A549 (cell line): Measurements from ENCODE around the gene DDX3X. TPM values are rescaled to one million over a fixed set of nuclear protein-coding genes. Genes with fewer than 3 reads are reported as not detected.
A peak's percentile ranks its signal among the peaks of the same experiment; 100 is the strongest.

Source experiments
- ATAC-seq, 2 experiments: fragments of 200-7000 bp in 1 of 2; fragments of >200 bp in 1 of 2; cut with Nextera tagmentation in 1 of 2; cut with Tn5 transposase in 1 of 2; 3 replicates each; pipeline versions ENCODE4 v1.8.0 to v1.9.1; 2018 to 2020; ENCODE audit warnings: mild to moderate bottlenecking in 1 of 2, moderate library complexity in 1 of 2
- CTCF ChIA-PET: fragments of 300-600 bp; sonication (Branson Sonifier 250); formaldehyde crosslinking; extraction: SDS; loops from one replicate; lab custom pipeline; 2021; ENCODE audit warnings: antibody characterized with exemption, inconsistent platforms; lab: Yijun Ruan, JAX
- POLR2A ChIA-PET: fragments of 350-600 bp; formaldehyde crosslinking; extraction: SDS; loops from one replicate; lab custom pipeline; 2021; ENCODE audit warnings: antibody characterized with exemption, inconsistent platforms; lab: Yijun Ruan, JAX
- DNase-seq, 2 experiments: peaks; one replicate each; pipeline versions ENCODE4 v3.0.0 to v3.0.0-alpha.2; 2011 to 2016; ENCODE audit warnings: low read depth in 1 of 2, low spot score in 1 of 2
- FAIRE-seq: peaks from 2 replicates; lab custom pipeline; 2011; peaks lifted over from hg19 to GRCh38; lab: Jason Lieb, UNC
- H3K27ac ChIP-seq, 2 experiments: fragments of >200 bp; sonication (Bioruptor Twin); formaldehyde crosslinking; 3 replicates each; pipeline ENCODE4 v1.5.1; 2016 to 2017
- H3K4me1 ChIP-seq: fragments of >200 bp; sonication (Bioruptor Twin); formaldehyde crosslinking; 3 replicates; pipeline ENCODE4 v1.6.1; 2016
- H3K4me2 ChIP-seq: fragments of >200 bp; sonication (Bioruptor Twin); formaldehyde crosslinking; 3 replicates; pipeline ENCODE4 v1.6.1; 2016
- H3K4me3 ChIP-seq: fragments of >200 bp; sonication (Bioruptor Twin); formaldehyde crosslinking; 3 replicates; pipeline ENCODE4 v1.5.1; 2016
- H3K9me3 ChIP-seq: fragments of >200 bp; sonication (Bioruptor Twin); formaldehyde crosslinking; 3 replicates; pipeline ENCODE4 v1.6.1; 2016
- ATOH8 ChIP-seq: fragments of 250-450 bp; sonication (Bioruptor Pico); IDR thresholded peaks from 2 replicates; pipeline ENCODE4 v1.5.0; 2020; ENCODE audit warnings: low read depth, mild to moderate bottlenecking, moderate library complexity
- BHLHE40 ChIP-seq: IDR thresholded peaks from 2 replicates; pipeline ENCODE4 v1.6.1; 2012; ENCODE audit warnings: low read depth, low read length, inconsistent platforms
- CEBPB ChIP-seq, 2 experiments: fragments of >200 bp in 1 of 2; sonication (Bioruptor Twin) in 1 of 2; formaldehyde crosslinking in 1 of 2; IDR thresholded peaks; 2 replicates each; pipeline ENCODE4 v1.6.1; 2012 to 2016
- CHD2 ChIP-seq: fragments of 150-350 bp; IDR thresholded peaks from 2 replicates; pipeline ENCODE4 v1.6.1; 2014; ENCODE audit warnings: low read length; ENCODE audit not compliant: partially characterized antibody
- CHD4 ChIP-seq: fragments of 200-600 bp; sonication (generic); IDR thresholded peaks from 2 replicates; pipeline ENCODE4 v1.6.1; 2016; ENCODE audit warnings: antibody characterized with exemption, mild to moderate bottlenecking, borderline replicate concordance
- CTCF ChIP-seq: fragments of >200 bp; sonication (Bioruptor Twin); formaldehyde crosslinking; IDR thresholded peaks from 3 replicates; pipeline ENCODE4 v1.5.1; 2016
- EP300 ChIP-seq, 2 experiments: fragments of >200 bp; sonication (Bioruptor Twin); formaldehyde crosslinking; IDR thresholded peaks; 2 replicates in 1 of 2; 3 replicates in 1 of 2; pipeline ENCODE4 v1.6.1; 2016 to 2017
- FOSL2 ChIP-seq, 2 experiments: fragments of 450-650 bp in 1 of 2; fragments of >200 bp in 1 of 2; sonication (Bioruptor Twin) in 1 of 2; formaldehyde crosslinking; IDR thresholded peaks; 2 replicates each; pipeline versions ENCODE4 v1.5.0 to v1.6.1; 2016 to 2020; ENCODE audit warnings: mild to moderate bottlenecking in 1 of 2, moderate library complexity in 1 of 2
- GATA3 ChIP-seq: IDR thresholded peaks from 2 replicates; pipeline ENCODE4 v1.6.1; 2012; ENCODE audit warnings: borderline replicate concordance
- HDAC2 ChIP-seq: fragments of 200-600 bp; sonication (generic); IDR thresholded peaks from 2 replicates; pipeline ENCODE4 v1.6.1; 2016
- HES2 ChIP-seq: fragments of >200 bp; sonication (Bioruptor Twin); formaldehyde crosslinking; IDR thresholded peaks from 2 replicates; pipeline ENCODE4 v1.6.1; 2016
- HOXA7 ChIP-seq: fragments of 250-450 bp; sonication (Bioruptor Pico); IDR thresholded peaks from 2 replicates; pipeline ENCODE4 v1.5.0; 2020; ENCODE audit warnings: mild to moderate bottlenecking, moderate library complexity
- HOXB5 ChIP-seq: fragments of 250-450 bp; sonication (Bioruptor Pico); IDR thresholded peaks from 2 replicates; pipeline ENCODE4 v1.5.0; 2020; ENCODE audit warnings: mild to moderate bottlenecking, moderate library complexity
- JUN ChIP-seq, 2 experiments: fragments of >200 bp; sonication (Bioruptor Twin); formaldehyde crosslinking; IDR thresholded peaks; 2 replicates in 1 of 2; 3 replicates in 1 of 2; pipeline ENCODE4 v1.6.1; 2016 to 2017
- MAFK ChIP-seq: fragments of 450-650 bp; IDR thresholded peaks from 2 replicates; pipeline ENCODE4 v1.6.1; 2014; ENCODE audit not compliant: partially characterized antibody
- MAZ ChIP-seq: fragments of 150-350 bp; IDR thresholded peaks from 2 replicates; pipeline ENCODE4 v1.6.1; 2014; ENCODE audit warnings: antibody characterized with exemption, low read depth, low read length, borderline replicate concordance
- MYC ChIP-seq: IDR thresholded peaks from 2 replicates; pipeline ENCODE4 v1.6.1; 2012; ENCODE audit warnings: mild to moderate bottlenecking, inconsistent platforms, low read length, improper control_type of control experiment, borderline replicate concordance
- NFE2L2 ChIP-seq: fragments of 150-350 bp; conservative IDR thresholded peaks from 2 replicates; pipeline ENCODE4 v1.6.1; 2014; ENCODE audit warnings: low read length
- NR3C1 ChIP-seq: fragments of >200 bp; sonication (Bioruptor Twin); formaldehyde crosslinking; IDR thresholded peaks from 3 replicates; pipeline ENCODE4 v1.6.1; 2017
- RCOR1 ChIP-seq: fragments of 150-350 bp; IDR thresholded peaks from 2 replicates; pipeline ENCODE4 v1.6.1; 2014; ENCODE audit warnings: antibody characterized with exemption, low read length, low read depth
- RFX5 ChIP-seq: fragments of 450-650 bp; IDR thresholded peaks from 2 replicates; pipeline ENCODE4 v1.7.1; 2014; ENCODE audit warnings: antibody characterized with exemption, mild to moderate bottlenecking, moderate library complexity
- SREBF2 ChIP-seq: fragments of 450-650 bp; IDR thresholded peaks from 2 replicates; pipeline ENCODE4 v1.6.1; 2014; ENCODE audit warnings: mild to moderate bottlenecking, moderate library complexity
- TFCP2L1 ChIP-seq: fragments of 250-450 bp; sonication (Bioruptor Pico); IDR thresholded peaks from 2 replicates; pipeline ENCODE4 v1.5.0; 2021; ENCODE audit warnings: mild to moderate bottlenecking
- TP53 ChIP-seq: fragments of 250-450 bp; sonication (Bioruptor Pico); IDR thresholded peaks from 2 replicates; pipeline ENCODE4 v1.5.0; 2021; ENCODE audit warnings: mild to moderate bottlenecking, moderate library complexity
- USF2 ChIP-seq: fragments of 450-650 bp; IDR thresholded peaks from 2 replicates; pipeline ENCODE4 v1.6.1; 2014; ENCODE audit warnings: antibody characterized with exemption
- ZC3H11A ChIP-seq: fragments of 450-650 bp; IDR thresholded peaks from 2 replicates; pipeline ENCODE4 v1.6.1; 2014; ENCODE audit warnings: antibody characterized with exemption, mild to moderate bottlenecking
- WGBS: methylation state at CpG from one replicate; pipeline ENCODE4 v1.1.6; 2017; ENCODE audit errors: missing lambda C conversion rate; 5-methylcytosine and 5-hydroxymethylcytosine counted together
- polyA plus RNA-seq, 4 experiments: library from polyadenylated mRNA; depleted of rRNA in 3 of 4; stranded (reverse); fragments of >200 nt; fragmentation: RNase III in 1 of 4; extraction: RNeasy Plus Mini Kit Qiagen cat#74134 plus additional on column Dnase treatment in 1 of 4; gene quantifications; 2 replicates in 3 of 4; 3 replicates in 1 of 4; pipeline ENCODE4 v1.2.3, GENCODE V29; 2011 to 2017
- TF ChIP-seq, protein P1 (sequence below): fragments of 200-600 bp; sonication (generic); IDR thresholded peaks from 2 replicates; pipeline ENCODE4 v1.6.1; 2016; ENCODE audit warnings: antibody characterized with exemption, mild to moderate bottlenecking, moderate library complexity
- TF ChIP-seq, protein P2 (sequence below): fragments of >200 bp; sonication (Bioruptor Twin); formaldehyde crosslinking; IDR thresholded peaks from 3 replicates; pipeline ENCODE4 v1.6.1; 2016
- TF ChIP-seq, protein P3 (sequence below): fragments of 250-450 bp; sonication (Bioruptor Pico); IDR thresholded peaks from 2 replicates; pipeline ENCODE4 v1.5.0; 2021; ENCODE audit warnings: mild to moderate bottlenecking, moderate library complexity, borderline replicate concordance

Gene DDX3X
- polyA plus RNA-seq, 2 of the 4 experiments (the other 2 are of a cell fraction) = 216 to 341 TPM

- CTCF ChIA-PET = interaction anchor here (1.4 kb wide), 1 partner anchor 107 kb away, joined by 5 read pairs; no protein-coding TSS in a partner anchor
- POLR2A ChIA-PET = interaction anchor here (1.0 to 1.4 kb wide), 4 partner anchors 19 to 307 kb away, joined by 3 to 19 read pairs (median 8); no protein-coding TSS in a partner anchor
- TF ChIP-seq HOXB5 (CRISPR knock-in tag) (no peak; the same call in 1 of the 2 replicates), RCOR1 (no peak), HES2 (no peak), MYC (no peak), MAFK (no peak), USF2 (no peak), EP300 (IDR thresholded peaks at IDR 0.05) (no peak), ATOH8 (no peak), JUN (IDR thresholded peaks at IDR 0.05) (peak; percentile 39 to 48; a peak in 4 of 5 replicates), CTCF (0 out of 3 replicates have a peak, but pooled peaks have one; percentile 4), FOSL2 (IDR thresholded peaks at IDR 0.05) (no peak), FOSL2 (CRISPR knock-in tag; IDR thresholded peaks at IDR 0.05) (no peak), ZC3H11A (no peak), HDAC2 (no peak), TFCP2L1 (CRISPR knock-in tag) (peak; percentile 75), SREBF2 (no peak), TP53 (peak; percentile 36; the same call in 1 of the 2 replicates), CEBPB (IDR thresholded peaks at IDR 0.05) (no peak), CHD4 (no peak), MAZ (no peak), HOXA7 (CRISPR knock-in tag) (peak; percentile 58; the same call in 1 of the 2 replicates), NR3C1 (no peak), RFX5 (no peak), NFE2L2 (no peak), CHD2 (no peak), BHLHE40 (no peak), GATA3 (0 out of 2 replicates have a peak, but pooled peaks have one; percentile 8)
- TF ChIP-seq, protein P1, sequence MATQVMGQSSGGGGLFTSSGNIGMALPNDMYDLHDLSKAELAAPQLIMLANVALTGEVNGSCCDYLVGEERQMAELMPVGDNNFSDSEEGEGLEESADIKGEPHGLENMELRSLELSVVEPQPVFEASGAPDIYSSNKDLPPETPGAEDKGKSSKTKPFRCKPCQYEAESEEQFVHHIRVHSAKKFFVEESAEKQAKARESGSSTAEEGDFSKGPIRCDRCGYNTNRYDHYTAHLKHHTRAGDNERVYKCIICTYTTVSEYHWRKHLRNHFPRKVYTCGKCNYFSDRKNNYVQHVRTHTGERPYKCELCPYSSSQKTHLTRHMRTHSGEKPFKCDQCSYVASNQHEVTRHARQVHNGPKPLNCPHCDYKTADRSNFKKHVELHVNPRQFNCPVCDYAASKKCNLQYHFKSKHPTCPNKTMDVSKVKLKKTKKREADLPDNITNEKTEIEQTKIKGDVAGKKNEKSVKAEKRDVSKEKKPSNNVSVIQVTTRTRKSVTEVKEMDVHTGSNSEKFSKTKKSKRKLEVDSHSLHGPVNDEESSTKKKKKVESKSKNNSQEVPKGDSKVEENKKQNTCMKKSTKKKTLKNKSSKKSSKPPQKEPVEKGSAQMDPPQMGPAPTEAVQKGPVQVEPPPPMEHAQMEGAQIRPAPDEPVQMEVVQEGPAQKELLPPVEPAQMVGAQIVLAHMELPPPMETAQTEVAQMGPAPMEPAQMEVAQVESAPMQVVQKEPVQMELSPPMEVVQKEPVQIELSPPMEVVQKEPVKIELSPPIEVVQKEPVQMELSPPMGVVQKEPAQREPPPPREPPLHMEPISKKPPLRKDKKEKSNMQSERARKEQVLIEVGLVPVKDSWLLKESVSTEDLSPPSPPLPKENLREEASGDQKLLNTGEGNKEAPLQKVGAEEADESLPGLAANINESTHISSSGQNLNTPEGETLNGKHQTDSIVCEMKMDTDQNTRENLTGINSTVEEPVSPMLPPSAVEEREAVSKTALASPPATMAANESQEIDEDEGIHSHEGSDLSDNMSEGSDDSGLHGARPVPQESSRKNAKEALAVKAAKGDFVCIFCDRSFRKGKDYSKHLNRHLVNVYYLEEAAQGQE = no peak
- TF ChIP-seq, protein P2, sequence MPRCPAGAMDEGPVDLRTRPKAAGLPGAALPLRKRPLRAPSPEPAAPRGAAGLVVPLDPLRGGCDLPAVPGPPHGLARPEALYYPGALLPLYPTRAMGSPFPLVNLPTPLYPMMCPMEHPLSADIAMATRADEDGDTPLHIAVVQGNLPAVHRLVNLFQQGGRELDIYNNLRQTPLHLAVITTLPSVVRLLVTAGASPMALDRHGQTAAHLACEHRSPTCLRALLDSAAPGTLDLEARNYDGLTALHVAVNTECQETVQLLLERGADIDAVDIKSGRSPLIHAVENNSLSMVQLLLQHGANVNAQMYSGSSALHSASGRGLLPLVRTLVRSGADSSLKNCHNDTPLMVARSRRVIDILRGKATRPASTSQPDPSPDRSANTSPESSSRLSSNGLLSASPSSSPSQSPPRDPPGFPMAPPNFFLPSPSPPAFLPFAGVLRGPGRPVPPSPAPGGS = no peak
- TF ChIP-seq, protein P3, sequence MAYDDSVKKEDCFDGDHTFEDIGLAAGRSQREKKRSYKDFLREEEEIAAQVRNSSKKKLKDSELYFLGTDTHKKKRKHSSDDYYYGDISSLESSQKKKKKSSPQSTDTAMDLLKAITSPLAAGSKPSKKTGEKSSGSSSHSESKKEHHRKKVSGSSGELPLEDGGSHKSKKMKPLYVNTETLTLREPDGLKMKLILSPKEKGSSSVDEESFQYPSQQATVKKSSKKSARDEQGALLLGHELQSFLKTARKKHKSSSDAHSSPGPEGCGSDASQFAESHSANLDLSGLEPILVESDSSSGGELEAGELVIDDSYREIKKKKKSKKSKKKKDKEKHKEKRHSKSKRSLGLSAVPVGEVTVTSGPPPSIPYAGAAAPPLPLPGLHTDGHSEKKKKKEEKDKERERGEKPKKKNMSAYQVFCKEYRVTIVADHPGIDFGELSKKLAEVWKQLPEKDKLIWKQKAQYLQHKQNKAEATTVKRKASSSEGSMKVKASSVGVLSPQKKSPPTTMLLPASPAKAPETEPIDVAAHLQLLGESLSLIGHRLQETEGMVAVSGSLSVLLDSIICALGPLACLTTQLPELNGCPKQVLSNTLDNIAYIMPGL (CRISPR knock-in tag) = peak; percentile 23; the same call in 1 of the 2 replicates
Observed at GRCh38 chrX:41334363-41335197, 618 bp downstream of the DDX3X start.

More at GRCh38 chrX:41334363-41335197, 618 bp downstream of the DDX3X start:
- DNase-seq (peak; percentile 54 to 82), FAIRE-seq (no peak), ATAC-seq (peak; percentile 16 to 41; a peak in 5 of 6 replicates)
- 1% methylated on average over 12 of the region's 77 CpGs for WGBS
- Histone ChIP-seq H3K27ac (peak overlapping the region; percentile 97 to 100), H3K9me3 (no peaks in the 10 kb centered on the region), H3K4me1 (peaks cover 29% of the 10 kb centered on the region), H3K4me2 (peak overlapping the region; percentile 96), H3K4me3 (peak overlapping the region; percentile 95)
